GM12878 (cell line): Measurements from ENCODE around the gene AMN. TPM values are rescaled to one million over a fixed set of nuclear protein-coding genes. Genes with fewer than 3 reads are reported as not detected.

ENCODE experiments used
- ATAC-seq: fragments of 200-7000 bp; cut with Tn5 transposase; 3 replicates; pipeline ENCODE4 v1.9.1; 2020; ENCODE audit warnings: mild to moderate bottlenecking, moderate library complexity
- BruUV-seq: library from RNA; stranded (reverse); fragments of 400-500 nt; replicated peaks from 2 replicates; lab custom pipeline; 2021; lab: Mats Ljungman, UMichigan
- CTCF ChIA-PET: fragments of 300-600 bp; sonication (Branson Sonifier 250); formaldehyde crosslinking; extraction: SDS; loops from one replicate; lab custom pipeline; 2021; ENCODE audit warnings: inconsistent platforms; lab: Yijun Ruan, JAX
- POLR2A ChIA-PET: fragments of 350-600 bp; formaldehyde crosslinking; extraction: SDS; loops from one replicate; lab custom pipeline; 2021; ENCODE audit warnings: inconsistent platforms; lab: Charles Lee
- RAD21 ChIA-PET: fragments of 300-600 bp; sonication (Branson Sonifier 250); formaldehyde crosslinking; loops from one replicate; lab custom pipeline; 2023; ENCODE audit warnings: antibody characterized with exemption; ENCODE audit not compliant: unreplicated experiment; lab: Charles Lee
- SMC1A ChIA-PET: fragments of 300-600 bp; sonication (Branson Sonifier 250); formaldehyde crosslinking; loops from one replicate; lab custom pipeline; 2023; ENCODE audit not compliant: unreplicated experiment, uncharacterized antibody; lab: Charles Lee
- DNase-seq: peaks from one replicate; pipeline ENCODE4 v3.0.0-alpha.2; 2011; ENCODE audit warnings: low read depth, low spot score
- FAIRE-seq: peaks from 3 replicates; lab custom pipeline; 2011; peaks lifted over from hg19 to GRCh38; lab: Jason Lieb, UNC
- H2AFZ ChIP-seq: 2 replicates; pipeline ENCODE4 v1.6.0; 2011; ENCODE audit warnings: low read depth, low read length, control low read depth; ENCODE audit not compliant: control insufficient read depth
- H3K27ac ChIP-seq: 2 replicates; pipeline ENCODE4 v1.5.1; 2011; ENCODE audit warnings: control low read depth; ENCODE audit not compliant: control insufficient read depth, insufficient read depth
- H3K27me3 ChIP-seq, 2 experiments: replicated peaks in 1 of 2; 2 replicates each; pipeline versions ENCODE4 v1.6.0 to v1.6.1; 2011; ENCODE audit warnings: low read length in 1 of 2; ENCODE audit not compliant: control insufficient read depth in 2 of 2, insufficient read depth in 2 of 2
- H3K36me3 ChIP-seq, 2 experiments: 2 replicates each; pipeline ENCODE4 v1.5.1; 2011; ENCODE audit warnings: low read length in 1 of 2; ENCODE audit not compliant: control insufficient read depth in 2 of 2, insufficient read depth in 2 of 2
- H3K4me1 ChIP-seq: 2 replicates; pipeline ENCODE4 v1.6.1; 2011; ENCODE audit warnings: mild to moderate bottlenecking, low read length, moderate library complexity, mixed read lengths; ENCODE audit not compliant: control insufficient read depth, insufficient read depth
- H3K4me2 ChIP-seq: 2 replicates; pipeline ENCODE4 v1.6.0; 2011; ENCODE audit warnings: control low read depth; ENCODE audit not compliant: control insufficient read depth, insufficient read depth
- H3K4me3 ChIP-seq: fragments of 200-600 bp; sonication (generic); 2 replicates; pipeline ENCODE4 v1.5.1; 2016
- H3K79me2 ChIP-seq: 2 replicates; pipeline ENCODE4 v1.6.0; 2011; ENCODE audit warnings: low read length; ENCODE audit not compliant: control insufficient read depth, insufficient read depth
- H3K9ac ChIP-seq: 2 replicates; pipeline ENCODE4 v1.8.0; 2011; ENCODE audit warnings: low read length, control low read depth, mixed read lengths; ENCODE audit not compliant: control insufficient read depth, insufficient read depth
- H3K9me3 ChIP-seq: replicated peaks from 3 replicates; pipeline ENCODE4 v1.5.1; 2011; ENCODE audit warnings: mild to moderate bottlenecking, low read length; ENCODE audit not compliant: control insufficient read depth, insufficient read depth
- H4K20me1 ChIP-seq: 2 replicates; pipeline ENCODE4 v1.6.0; 2011; ENCODE audit not compliant: control insufficient read depth, insufficient read depth
- POLR2A ChIP-seq: IDR thresholded peaks from 2 replicates; pipeline ENCODE4 v1.6.1; 2011; ENCODE audit warnings: low read depth, mild to moderate bottlenecking, low read length
- POLR2AphosphoS5 ChIP-seq: IDR thresholded peaks from 2 replicates; pipeline ENCODE4 v1.6.1; 2011; ENCODE audit warnings: mild to moderate bottlenecking, low read length, inconsistent platforms
- RCOR1 ChIP-seq: conservative IDR thresholded peaks from 2 replicates; pipeline ENCODE4 v1.6.1; 2012; ENCODE audit warnings: low read depth, low read length, improper control_type of control experiment
- SPI1 ChIP-seq: IDR thresholded peaks from 2 replicates; pipeline ENCODE4 v1.6.1; 2011; ENCODE audit warnings: low read depth, mild to moderate bottlenecking, low read length, moderate library complexity, borderline replicate concordance; ENCODE audit not compliant: insufficient read depth
- WGBS: methylation state at CpG from one replicate; pipeline ENCODE4 v1.1.6; 2016; ENCODE audit warnings: low lambda C conversion rate; ENCODE audit not compliant: insufficient replicate concordance, insufficient coverage; ENCODE audit errors: missing lambda C conversion rate; 5-methylcytosine and 5-hydroxymethylcytosine counted together
- in situ Hi-C: fragments of 300-500 bp; cut with MboI; formaldehyde crosslinking; loops from 9 replicates; pipeline ENCODE4 v1.14.3; 2018; ENCODE audit warnings: mixed read lengths
- intact Hi-C: fragments of 100-400 bp; cut with micrococcal nuclease; formaldehyde crosslinking; loops from one replicate; pipeline ENCODE4 v1.14.2; 2022; ENCODE audit not compliant: unreplicated experiment
- polyA plus RNA-seq, 11 experiments: library from polyadenylated mRNA; depleted of rRNA in 4 of 11; unstranded in 6 of 11; stranded (reverse) in 5 of 11; fragments of >200 nt; fragmentation: Nextera tagmentation in 4 of 11; fragmentation: Illumina TruSeq in 1 of 11; extraction: Ambion mirVana in 4 of 11; extraction: Trizol in 1 of 11; gene quantifications; 1 replicate in 1 of 11; 2 replicates in 10 of 11; pipeline versions ENCODE4 v1.2.1 to v1.2.3, GENCODE V29; 2011 to 2016; ENCODE audit warnings: inconsistent platforms in 2 of 11, missing spikeins in 2 of 11, low read depth in 1 of 11
- total RNA-seq, 4 experiments: library from RNA; depleted of rRNA in 3 of 4; stranded (reverse); fragments of >200 nt in 3 of 4; fragmentation: Illumina TruSeq in 1 of 4; extraction: Trizol in 1 of 4; gene quantifications; 2 replicates each; pipeline versions ENCODE4 v1.2.1 to v1.2.3, GENCODE V29; 2013 to 2021

The AMN gene
- total and polyA plus RNA-seq, 10 of the 15 experiments (the other 5 are each of a cell fraction or from before 2014, with no cell fraction given), result 0.03 to 0.33 (median 0.11) TPM; not detected in 6

DNA sequence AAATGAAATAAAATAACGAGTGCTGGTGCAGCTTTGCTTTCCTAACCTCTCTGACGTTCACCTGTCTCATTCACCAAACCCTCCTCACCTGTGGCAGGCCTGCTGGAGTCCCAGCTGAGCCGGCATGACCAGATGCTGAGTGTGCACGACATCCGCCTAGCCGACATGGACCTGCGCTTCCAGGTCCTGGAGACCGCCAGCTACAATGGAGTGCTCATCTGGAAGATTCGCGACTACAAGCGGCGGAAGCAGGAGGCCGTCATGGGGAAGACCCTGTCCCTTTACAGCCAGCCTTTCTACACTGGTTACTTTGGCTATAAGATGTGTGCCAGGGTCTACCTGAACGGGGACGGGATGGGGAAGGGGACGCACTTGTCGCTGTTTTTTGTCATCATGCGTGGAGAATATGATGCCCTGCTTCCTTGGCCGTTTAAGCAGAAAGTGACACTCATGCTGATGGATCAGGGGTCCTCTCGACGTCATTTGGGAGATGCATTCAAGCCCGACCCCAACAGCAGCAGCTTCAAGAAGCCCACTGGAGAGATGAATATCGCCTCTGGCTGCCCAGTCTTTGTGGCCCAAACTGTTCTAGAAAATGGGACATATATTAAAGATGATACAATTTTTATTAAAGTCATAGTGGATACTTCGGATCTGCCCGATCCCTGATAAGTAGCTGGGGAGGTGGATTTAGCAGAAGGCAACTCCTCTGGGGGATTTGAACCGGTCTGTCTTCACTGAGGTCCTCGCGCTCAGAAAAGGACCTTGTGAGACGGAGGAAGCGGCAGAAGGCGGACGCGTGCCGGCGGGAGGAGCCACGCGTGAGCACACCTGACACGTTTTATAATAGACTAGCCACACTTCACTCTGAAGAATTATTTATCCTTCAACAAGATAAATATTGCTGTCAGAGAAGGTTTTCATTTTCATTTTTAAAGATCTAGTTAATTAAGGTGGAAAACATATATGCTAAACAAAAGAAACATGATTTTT is 17.1 kb upstream of the AMN start:
- in situ Hi-C loops (no loop called here), intact Hi-C loops (no loop called here)
- H4K20me1 ChIP-seq, result no peaks in the 10 kb centered on the region
- POLR2A ChIA-PET, result interaction anchor here (0.6 to 1.2 kb wide), 2 partner anchors 11 to 1581 kb away, joined by 3 read pairs; no protein-coding TSS in a partner anchor
- no peak for FAIRE-seq
- ATAC-seq, result no peak
- no peak overlapping the region for H3K27ac ChIP-seq
- no peak for DNase-seq
- H3K4me3 ChIP-seq, result no peak overlapping the region
- no peak overlapping the region for H2AFZ ChIP-seq
- CTCF ChIA-PET, result interaction anchor here (1.6 kb wide), 1 partner anchor 27 kb away, joined by 4 read pairs; no protein-coding TSS in a partner anchor
- WGBS, result 94% methylated on average over 38 of the region's 38 CpGs
- SMC1A ChIA-PET, result interaction anchor here (1.6 kb wide), 2 partner anchors 107 to 211 kb away, joined by 3 to 6 read pairs; no protein-coding TSS in a partner anchor
- peaks cover 26 to 37% of the 10 kb centered on the region in 2 experiments for H3K36me3 ChIP-seq
- 0 out of 2 replicates have a peak, but pooled peaks have one; percentile 14 for TF ChIP-seq POLR2AphosphoS5
- TF ChIP-seq SPI1, result no peak
- no peak overlapping the region for H3K4me2 ChIP-seq
- RAD21 ChIA-PET, result no interaction called here
- H3K4me1 ChIP-seq, result peaks cover 26% of the 10 kb centered on the region
- peaks cover 19% of the 10 kb centered on the region for H3K79me2 ChIP-seq
- no peak overlapping the region for H3K9ac ChIP-seq
- no peaks in the 10 kb centered on the region for H3K27me3 ChIP-seq
- BruUV-seq, result TSS peak; percentile 26
- no peaks in the 10 kb centered on the region for H3K9me3 ChIP-seq

DNA sequence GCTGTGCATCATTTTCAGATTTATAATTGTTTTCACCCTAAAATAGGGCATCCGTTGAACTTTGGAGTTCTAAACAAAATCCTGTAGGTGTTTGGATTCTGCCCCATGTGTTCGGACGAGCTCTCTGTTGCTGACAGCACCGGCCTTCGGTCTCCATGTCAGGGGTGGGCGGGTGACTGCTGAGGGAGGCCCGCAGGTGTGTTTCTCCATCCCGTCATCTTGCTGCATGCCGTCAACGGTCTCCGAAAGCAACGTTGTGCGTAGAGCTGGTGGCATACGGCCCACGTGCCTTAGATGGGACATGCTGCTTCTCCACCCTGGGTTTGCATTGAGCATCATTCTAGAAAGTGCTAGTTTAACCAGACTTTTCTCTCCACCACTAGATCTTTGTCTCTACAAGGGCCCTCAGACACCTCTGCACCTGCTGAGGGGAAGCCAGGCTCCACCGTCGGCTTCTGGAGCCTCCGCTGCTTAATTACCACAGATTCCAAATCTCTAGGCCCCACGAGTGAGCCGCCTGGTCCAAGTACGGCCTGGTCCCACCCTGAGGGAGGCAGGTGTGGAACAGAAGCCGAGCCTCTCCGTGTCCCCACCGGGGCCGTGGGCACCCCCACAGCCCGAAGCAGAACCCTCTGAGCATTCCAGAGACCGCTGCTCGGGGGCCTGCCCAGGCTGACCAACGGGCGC is 15.7 kb upstream of the AMN start:
- ChIA-PET POLR2A (interaction anchor here (0.6 kb wide), 1 partner anchor 1580 kb away, joined by 3 read pairs; no protein-coding TSS in a partner anchor), CTCF (interaction anchor here (1.6 kb wide), 1 partner anchor 29 kb away, joined by 4 read pairs; no protein-coding TSS in a partner anchor), SMC1A (interaction anchor here (1.6 kb wide), 1 partner anchor 109 kb away, joined by 3 read pairs; no protein-coding TSS in a partner anchor), RAD21 (no interaction called here)
- Histone ChIP-seq H3K4me1 (peaks cover 16% of the 10 kb centered on the region), H3K79me2 (peaks cover 19% of the 10 kb centered on the region), H3K27me3 (no peaks in the 10 kb centered on the region), H3K4me2 (no peak overlapping the region), H3K27ac (no peak overlapping the region), H3K9me3 (no peaks in the 10 kb centered on the region), H4K20me1 (no peaks in the 10 kb centered on the region), H3K4me3 (no peak overlapping the region), H3K9ac (no peak overlapping the region), H2AFZ (no peak overlapping the region), H3K36me3 (peaks cover 29 to 36% of the 10 kb centered on the region in 2 experiments)
- ATAC-seq, result no peak
- intact Hi-C loops (no loop called here), in situ Hi-C loops (no loop called here)
- no peak for FAIRE-seq
- no peak for DNase-seq
- TF ChIP-seq RCOR1, result no peak
- TF ChIP-seq POLR2A, result peak; percentile 38; the same call in 1 of the 2 replicates
- no TSS peak for BruUV-seq
- 98% methylated on average over 30 of the region's 30 CpGs for WGBS
